Measurements from ENCODE around the gene TUBGCP2.

DNA sequence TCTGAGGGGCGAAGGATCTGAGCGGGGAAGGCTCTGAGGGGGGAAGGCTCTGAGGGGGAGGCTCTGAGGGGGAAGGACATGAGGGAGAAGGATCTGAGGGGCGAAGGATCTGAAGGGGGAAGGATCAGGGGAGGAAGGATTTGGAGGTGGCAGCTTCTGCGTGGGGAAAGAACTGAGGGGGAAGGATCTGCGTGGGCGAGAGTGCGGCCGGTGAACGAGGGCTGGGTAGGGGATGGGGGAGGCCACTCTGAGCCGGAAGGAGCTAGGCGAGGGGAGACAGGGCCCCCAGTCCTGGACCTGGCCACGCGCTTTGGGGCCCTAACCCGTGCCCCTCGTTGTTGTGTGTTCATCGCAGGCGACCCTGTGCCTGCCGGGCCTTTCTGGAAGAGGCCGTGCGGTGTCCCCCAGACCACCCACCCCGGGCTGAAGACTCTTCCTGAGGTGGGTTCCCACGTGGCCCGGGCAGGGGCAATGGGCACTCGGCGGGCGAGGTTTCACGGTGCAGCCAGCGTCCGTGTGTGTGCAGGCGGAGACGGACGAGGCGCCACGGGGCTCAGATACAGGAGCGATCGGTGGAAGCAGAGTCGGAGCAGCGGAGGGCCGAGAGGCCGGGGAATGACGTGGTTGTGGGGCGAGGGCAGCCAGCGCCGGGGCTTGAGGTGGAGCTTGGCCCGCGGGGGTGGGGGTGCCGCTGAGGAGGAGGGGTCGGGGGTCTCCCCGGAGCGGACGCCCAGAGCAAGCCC, 26.0 kb upstream of the TUBGCP2 start:
- TF ChIP-seq, protein P1, sequence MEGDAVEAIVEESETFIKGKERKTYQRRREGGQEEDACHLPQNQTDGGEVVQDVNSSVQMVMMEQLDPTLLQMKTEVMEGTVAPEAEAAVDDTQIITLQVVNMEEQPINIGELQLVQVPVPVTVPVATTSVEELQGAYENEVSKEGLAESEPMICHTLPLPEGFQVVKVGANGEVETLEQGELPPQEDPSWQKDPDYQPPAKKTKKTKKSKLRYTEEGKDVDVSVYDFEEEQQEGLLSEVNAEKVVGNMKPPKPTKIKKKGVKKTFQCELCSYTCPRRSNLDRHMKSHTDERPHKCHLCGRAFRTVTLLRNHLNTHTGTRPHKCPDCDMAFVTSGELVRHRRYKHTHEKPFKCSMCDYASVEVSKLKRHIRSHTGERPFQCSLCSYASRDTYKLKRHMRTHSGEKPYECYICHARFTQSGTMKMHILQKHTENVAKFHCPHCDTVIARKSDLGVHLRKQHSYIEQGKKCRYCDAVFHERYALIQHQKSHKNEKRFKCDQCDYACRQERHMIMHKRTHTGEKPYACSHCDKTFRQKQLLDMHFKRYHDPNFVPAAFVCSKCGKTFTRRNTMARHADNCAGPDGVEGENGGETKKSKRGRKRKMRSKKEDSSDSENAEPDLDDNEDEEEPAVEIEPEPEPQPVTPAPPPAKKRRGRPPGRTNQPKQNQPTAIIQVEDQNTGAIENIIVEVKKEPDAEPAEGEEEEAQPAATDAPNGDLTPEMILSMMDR (IDR thresholded peaks at IDR 0.05), result no peak
- no peak for TF ChIP-seq POLR2A (IDR thresholded peaks at IDR 0.05)

Data from ovary (tissue), 3 donors.